ENCODE data around the gene MAP3K19.
"Not testable (repeated sequence)": the region's sequence is repeated elsewhere in the genome, so short reads cannot be mapped to it uniquely, and the experiment has no call there.

The MAP3K19 gene

DNA sequence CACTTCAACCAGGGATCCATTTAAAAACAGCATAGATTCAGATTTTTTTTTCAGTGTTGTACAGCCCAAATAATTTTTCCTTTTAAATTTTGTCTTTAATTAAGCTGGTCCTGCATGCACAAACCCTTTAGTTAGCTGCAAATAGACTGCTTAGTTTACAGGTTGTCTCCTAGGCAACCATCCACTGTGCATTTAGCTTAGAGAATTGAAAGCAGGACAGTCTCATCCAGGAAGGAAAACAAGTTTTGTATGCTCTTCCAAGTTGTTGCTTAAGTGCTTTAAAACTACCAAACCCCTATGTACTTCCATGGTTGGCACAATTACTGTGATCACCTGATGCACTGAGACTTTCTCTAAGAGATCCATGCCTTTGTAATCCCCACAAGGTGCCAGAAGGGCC lies at the start of gene MAP3K19:
Gene MAP3K19 (minus strand): TSS at position 148 of the 400 bp plus-strand sequence. CDS start 22,800 bp downstream, outside the sequence.
- Histone ChIP-seq H3K36me3 (ENCODE audit: control insufficient read depth, insufficient read depth, low read length) (no peaks in the 10 kb centered on the region), H3K27me3 (ENCODE audit: control insufficient read depth, insufficient read depth, low read length) (no peaks in the 10 kb centered on the region), H3K27ac (ENCODE audit: low read length) (no peak within 1 kb of the TSS), H3K4me3 (ENCODE audit: low read length) (no peak within 1 kb of the TSS), H3K9me3 (ENCODE audit: control insufficient read depth, insufficient read depth, low read length) (no peaks in the 10 kb centered on the region), H3K4me1 (ENCODE audit: control insufficient read depth, insufficient read depth, low read length) (no peaks in the 10 kb centered on the region)
- no peak for DNase-seq (ENCODE audit: low read depth, low spot score)

DNA sequence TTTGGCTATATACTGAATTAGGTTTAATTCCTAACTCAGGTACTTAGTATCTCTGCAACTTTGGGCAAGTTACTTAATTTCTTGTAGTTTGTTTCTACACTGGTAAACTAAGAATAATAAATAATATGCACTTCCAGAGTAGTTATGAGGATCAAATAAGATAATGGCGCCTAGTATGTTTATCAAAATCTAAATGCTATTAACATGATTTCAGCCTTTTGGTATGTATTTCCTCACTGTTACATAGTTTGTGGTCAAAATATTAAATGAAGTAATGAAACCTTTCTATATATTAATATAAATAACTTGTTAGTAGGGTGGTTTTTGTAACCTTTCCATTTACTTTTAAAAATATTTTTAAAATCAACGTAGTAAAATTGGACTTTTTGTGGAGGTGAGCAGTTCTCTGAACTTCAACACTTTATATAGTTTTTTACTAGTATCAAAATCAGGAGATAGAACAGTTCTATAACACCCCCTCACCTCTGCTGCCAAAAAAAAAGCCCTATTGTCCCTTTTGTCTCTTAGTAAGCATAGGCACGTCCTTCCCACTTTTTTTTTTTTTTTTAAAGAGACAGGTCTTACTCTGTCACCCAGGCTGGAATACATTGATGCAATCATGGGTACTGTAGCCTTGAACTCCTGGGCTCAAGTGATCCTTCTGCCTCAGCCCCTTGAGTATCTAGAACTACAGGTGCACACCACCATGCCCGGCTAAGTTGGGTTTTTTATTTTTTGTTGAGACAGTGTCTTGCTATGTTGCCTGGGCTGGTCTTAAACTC lies 49.6 kb upstream of the MAP3K19 start:
- WGBS (ENCODE audit: insufficient coverage, insufficient read length), result no CpG with 5 or more reads among the region's 4 CpGs
- Histone ChIP-seq H3K27ac (ENCODE audit: low read length) (no peak overlapping the region), H3K9me3 (ENCODE audit: control insufficient read depth, insufficient read depth, low read length) (no peaks in the 10 kb centered on the region), H3K4me1 (ENCODE audit: control insufficient read depth, insufficient read depth, low read length) (no peaks in the 10 kb centered on the region), H3K36me3 (ENCODE audit: control insufficient read depth, insufficient read depth, low read length) (no peaks in the 10 kb centered on the region; the same call in 1 of the 2 replicates), H3K4me3 (ENCODE audit: low read length) (no peak overlapping the region), H3K27me3 (ENCODE audit: control insufficient read depth, insufficient read depth, low read length) (no peaks in the 10 kb centered on the region)
- DNase-seq (ENCODE audit: low read depth, low spot score), result no peak

DNA sequence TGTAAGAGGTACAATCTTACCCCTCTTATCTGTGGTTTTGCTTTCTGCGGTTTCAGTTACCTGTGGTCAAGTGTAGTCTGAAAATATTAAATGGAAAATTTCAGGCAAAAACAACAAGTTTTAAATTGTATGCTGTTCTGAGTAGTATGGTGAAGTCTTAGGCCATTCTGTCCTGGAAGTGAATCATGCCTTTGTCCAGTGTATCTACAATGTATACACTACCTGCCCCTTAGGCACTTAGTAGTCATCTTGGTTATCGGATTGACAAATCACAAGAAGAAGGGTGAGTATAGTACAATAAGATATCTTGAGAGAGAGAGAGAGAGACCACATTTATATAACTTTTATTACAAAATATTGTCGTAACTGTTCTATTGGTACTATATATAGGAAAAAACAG lies 48.3 kb upstream of the MAP3K19 start:
- no peak for DNase-seq (ENCODE audit: low read depth, low spot score)
- Histone ChIP-seq H3K27me3 (ENCODE audit: control insufficient read depth, insufficient read depth, low read length) (no peaks in the 10 kb centered on the region), H3K4me1 (ENCODE audit: control insufficient read depth, insufficient read depth, low read length) (no peaks in the 10 kb centered on the region), H3K9me3 (ENCODE audit: control insufficient read depth, insufficient read depth, low read length) (no peaks in the 10 kb centered on the region), H3K27ac (ENCODE audit: low read length) (no peak overlapping the region), H3K4me3 (ENCODE audit: low read length) (no peak overlapping the region), H3K36me3 (ENCODE audit: control insufficient read depth, insufficient read depth, low read length) (no peaks in the 10 kb centered on the region; the same call in 1 of the 2 replicates)
- no CpG with 5 or more reads among the region's 3 CpGs for WGBS (ENCODE audit: insufficient coverage, insufficient read length)

DNA sequence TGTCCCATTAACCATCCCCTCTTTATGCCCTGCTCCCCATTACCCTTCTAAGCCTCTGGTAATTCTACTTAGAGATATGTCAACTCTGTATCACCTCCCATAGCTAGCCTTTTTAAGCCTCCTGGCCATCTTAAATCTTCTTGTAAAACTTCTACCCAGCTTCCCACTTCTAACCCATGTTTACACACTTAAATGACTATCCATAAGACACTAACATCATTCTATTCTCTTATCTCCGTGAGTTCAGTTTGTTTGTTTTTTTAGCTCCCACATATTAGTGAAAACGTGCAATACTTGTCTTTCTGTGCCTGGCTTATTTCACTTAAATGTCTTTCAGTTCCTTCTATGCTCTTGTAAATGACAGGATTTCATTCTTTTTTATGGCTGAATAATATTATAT lies 47.3 kb upstream of the MAP3K19 start:
- Histone ChIP-seq H3K4me3 (ENCODE audit: low read length) (no peak overlapping the region), H3K27me3 (ENCODE audit: control insufficient read depth, insufficient read depth, low read length) (no peaks in the 10 kb centered on the region), H3K9me3 (ENCODE audit: control insufficient read depth, insufficient read depth, low read length) (no peaks in the 10 kb centered on the region), H3K27ac (ENCODE audit: low read length) (no peak overlapping the region), H3K36me3 (ENCODE audit: control insufficient read depth, insufficient read depth, low read length) (no peaks in the 10 kb centered on the region; the same call in 1 of the 2 replicates), H3K4me1 (ENCODE audit: control insufficient read depth, insufficient read depth, low read length) (no peaks in the 10 kb centered on the region)
- DNase-seq (ENCODE audit: low read depth, low spot score), result no peak
- no CpG with 5 or more reads among the region's 2 CpGs for WGBS (ENCODE audit: insufficient coverage, insufficient read length)

DNA sequence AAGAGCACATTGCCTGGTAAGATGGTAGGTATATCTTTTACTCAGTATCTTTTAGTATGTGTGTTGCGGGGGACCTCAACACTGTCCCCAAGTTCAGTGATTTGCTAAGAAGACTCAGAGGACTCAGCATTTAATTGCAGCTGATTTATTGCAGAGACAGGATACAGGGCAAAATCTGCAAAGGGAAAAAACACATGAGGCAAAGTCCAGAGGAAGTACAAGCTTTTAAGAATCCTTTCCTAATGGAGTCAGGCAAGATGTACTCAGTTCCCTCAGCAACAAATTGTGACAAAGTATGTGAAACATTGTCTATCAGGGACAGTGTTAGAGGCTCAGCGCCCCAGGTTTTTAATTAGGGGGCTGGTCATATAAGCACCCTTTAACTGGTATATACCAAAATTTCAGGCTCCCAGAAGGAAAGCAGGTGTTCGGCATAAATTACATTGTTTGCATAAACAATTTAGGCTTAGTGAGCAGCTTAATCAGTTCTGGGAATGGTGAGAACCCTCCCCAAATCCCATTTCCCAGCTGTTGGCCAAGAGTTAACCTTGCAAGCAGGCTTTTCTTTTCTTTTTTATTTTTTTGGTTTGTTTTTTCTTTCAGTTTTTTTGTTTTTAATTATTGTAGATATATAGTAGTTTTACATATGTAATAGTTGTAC lies 46.6 kb upstream of the MAP3K19 start:
- H3K36me3 ChIP-seq (ENCODE audit: control insufficient read depth, insufficient read depth, low read length), result no peaks in the 10 kb centered on the region; the same call in 1 of the 2 replicates
- no CpG with 5 or more reads among the region's 3 CpGs for WGBS (ENCODE audit: insufficient coverage, insufficient read length)
- H3K27me3 ChIP-seq (ENCODE audit: control insufficient read depth, insufficient read depth, low read length), result no peaks in the 10 kb centered on the region
- H3K9me3 ChIP-seq (ENCODE audit: control insufficient read depth, insufficient read depth, low read length), result no peaks in the 10 kb centered on the region
- H3K4me3 ChIP-seq (ENCODE audit: low read length), result no peak overlapping the region
- H3K27ac ChIP-seq (ENCODE audit: low read length), result no peak overlapping the region
- H3K4me1 ChIP-seq (ENCODE audit: control insufficient read depth, insufficient read depth, low read length), result no peaks in the 10 kb centered on the region
- DNase-seq (ENCODE audit: low read depth, low spot score), result no peak

- H3K27me3 ChIP-seq (ENCODE audit: control insufficient read depth, insufficient read depth, low read length), result no peaks in the 10 kb centered on the region
- no peak for DNase-seq (ENCODE audit: low read depth, low spot score)
- no peak overlapping the region for H3K4me3 ChIP-seq (ENCODE audit: low read length)
- no peaks in the 10 kb centered on the region; the same call in 1 of the 2 replicates for H3K36me3 ChIP-seq (ENCODE audit: control insufficient read depth, insufficient read depth, low read length)
- H3K9me3 ChIP-seq (ENCODE audit: control insufficient read depth, insufficient read depth, low read length), result no peaks in the 10 kb centered on the region
- no peaks in the 10 kb centered on the region for H3K4me1 ChIP-seq (ENCODE audit: control insufficient read depth, insufficient read depth, low read length)
- H3K27ac ChIP-seq (ENCODE audit: low read length), result no peak overlapping the region
Measured at GRCh38 chr2:135093193-135093592, 45.9 kb upstream of the MAP3K19 start.

DNA sequence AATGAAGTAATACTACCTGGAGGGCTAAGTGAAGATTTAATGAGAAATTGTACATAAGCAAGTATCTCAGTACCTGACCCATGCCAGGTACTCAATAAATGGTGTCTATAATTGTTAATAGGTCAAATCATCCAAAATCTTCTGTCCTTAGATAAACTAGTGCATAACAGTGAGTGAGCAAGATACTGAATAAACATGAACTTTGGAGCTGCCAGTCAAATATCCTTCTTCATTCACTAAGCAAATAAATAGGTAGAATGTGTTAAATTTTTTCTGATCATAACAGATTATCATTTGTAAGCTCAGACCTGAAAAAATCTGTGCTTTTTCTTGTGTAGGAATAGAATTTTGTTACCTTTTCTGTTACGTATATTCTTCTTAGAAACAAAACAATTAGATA lies 44.4 kb upstream of the MAP3K19 start:
- Histone ChIP-seq H3K36me3 (ENCODE audit: control insufficient read depth, insufficient read depth, low read length) (no peaks in the 10 kb centered on the region; the same call in 1 of the 2 replicates), H3K9me3 (ENCODE audit: control insufficient read depth, insufficient read depth, low read length) (no peaks in the 10 kb centered on the region), H3K27me3 (ENCODE audit: control insufficient read depth, insufficient read depth, low read length) (no peaks in the 10 kb centered on the region), H3K4me3 (ENCODE audit: low read length) (no peak overlapping the region), H3K4me1 (ENCODE audit: control insufficient read depth, insufficient read depth, low read length) (no peaks in the 10 kb centered on the region), H3K27ac (ENCODE audit: low read length) (no peak overlapping the region)
- DNase-seq (ENCODE audit: low read depth, low spot score), result no peak
- WGBS (ENCODE audit: insufficient coverage, insufficient read length), result no CpG with 5 or more reads among the region's 1 CpG

- not testable (repeated sequence) for DNase-seq (ENCODE audit: low read depth, low spot score); H3K4me3 ChIP-seq (ENCODE audit: low read length)
- WGBS (ENCODE audit: insufficient coverage, insufficient read length), result no CpG with 5 or more reads among the region's 4 CpGs
Measured at GRCh38 chr2:135089597-135089996, 42.4 kb upstream of the MAP3K19 start.

DNA sequence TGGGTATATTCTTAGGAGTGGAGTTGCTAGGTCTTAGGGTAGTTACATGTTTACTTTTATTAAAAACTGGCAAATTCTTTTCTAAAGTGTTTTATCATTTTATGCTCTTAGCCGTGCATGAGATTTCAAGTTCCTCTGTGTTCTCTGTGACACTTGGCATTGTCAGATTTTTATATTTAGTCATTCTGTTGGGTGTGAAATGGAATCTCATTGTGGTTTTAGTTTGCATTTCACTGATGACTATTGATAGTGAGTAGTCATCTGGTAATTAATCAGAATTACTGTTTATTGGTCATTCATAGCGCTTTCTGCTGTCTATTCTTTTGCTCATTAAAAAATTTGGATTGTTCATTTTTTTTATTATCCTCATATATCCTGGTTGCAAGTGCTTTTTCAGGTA lies 39.0 kb upstream of the MAP3K19 start:
- Histone ChIP-seq H3K27ac (ENCODE audit: low read length) (no peak overlapping the region), H3K4me3 (ENCODE audit: low read length) (no peak overlapping the region)
- no CpG with 5 or more reads among the region's 2 CpGs for WGBS (ENCODE audit: insufficient coverage, insufficient read length)

More at GRCh38 chr2:135089597-135089996, 42.4 kb upstream of the MAP3K19 start:
- H3K27ac ChIP-seq (ENCODE audit: low read length); H3K4me1 ChIP-seq (ENCODE audit: control insufficient read depth, insufficient read depth, low read length); H3K9me3 ChIP-seq (ENCODE audit: control insufficient read depth, insufficient read depth, low read length); H3K27me3 ChIP-seq (ENCODE audit: control insufficient read depth, insufficient read depth, low read length); H3K36me3 ChIP-seq (ENCODE audit: control insufficient read depth, insufficient read depth, low read length): not testable (repeated sequence)

GRCh38 chr2:135078417-135078816 lies 31.2 kb upstream of the MAP3K19 start:
- no peaks in the 10 kb centered on the region for H3K27me3 ChIP-seq (ENCODE audit: control insufficient read depth, insufficient read depth, low read length)
- H3K27ac ChIP-seq (ENCODE audit: low read length), result no peak overlapping the region
- no peak for DNase-seq (ENCODE audit: low read depth, low spot score)
- H3K36me3 ChIP-seq (ENCODE audit: control insufficient read depth, insufficient read depth, low read length), result no peaks in the 10 kb centered on the region
- no peak overlapping the region for H3K4me3 ChIP-seq (ENCODE audit: low read length)
- H3K4me1 ChIP-seq (ENCODE audit: control insufficient read depth, insufficient read depth, low read length), result no peaks in the 10 kb centered on the region
- no peaks in the 10 kb centered on the region; the same call in 1 of the 2 replicates for H3K9me3 ChIP-seq (ENCODE audit: control insufficient read depth, insufficient read depth, low read length)

More for the DNA sequence above, 39.0 kb upstream of the MAP3K19 start:
- H3K27me3 ChIP-seq (ENCODE audit: control insufficient read depth, insufficient read depth, low read length), result no peaks in the 10 kb centered on the region
- no peaks in the 10 kb centered on the region for H3K9me3 ChIP-seq (ENCODE audit: control insufficient read depth, insufficient read depth, low read length)
- no peaks in the 10 kb centered on the region for H3K4me1 ChIP-seq (ENCODE audit: control insufficient read depth, insufficient read depth, low read length)
- no peak for DNase-seq (ENCODE audit: low read depth, low spot score)
- no peaks in the 10 kb centered on the region for H3K36me3 ChIP-seq (ENCODE audit: control insufficient read depth, insufficient read depth, low read length)

DNA sequence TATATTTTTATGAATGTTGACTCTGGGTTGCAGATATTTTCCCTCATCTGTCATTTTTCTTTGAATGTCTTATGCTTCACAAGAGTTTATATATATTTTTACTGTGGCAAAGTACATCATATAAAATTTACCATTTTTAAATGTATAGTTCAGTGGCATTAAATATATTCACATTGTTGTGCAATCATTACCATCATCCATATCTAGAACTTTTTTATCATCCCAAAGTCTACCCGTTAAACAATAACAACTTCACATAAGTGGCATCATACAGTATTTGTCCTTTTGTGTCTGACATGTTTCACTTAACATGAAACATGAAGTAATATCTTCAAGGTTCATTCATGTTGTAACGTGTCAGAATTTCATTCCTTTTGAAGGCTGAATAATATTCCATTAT lies 29.3 kb upstream of the MAP3K19 start:
- no peak overlapping the region for H3K4me3 ChIP-seq (ENCODE audit: low read length)
- no peaks in the 10 kb centered on the region for H3K27me3 ChIP-seq (ENCODE audit: control insufficient read depth, insufficient read depth, low read length)
- H3K9me3 ChIP-seq (ENCODE audit: control insufficient read depth, insufficient read depth, low read length), result peaks cover 2% of the 10 kb centered on the region
- no peak for DNase-seq (ENCODE audit: low read depth, low spot score)
- H3K36me3 ChIP-seq (ENCODE audit: control insufficient read depth, insufficient read depth, low read length), result no peaks in the 10 kb centered on the region
- WGBS (ENCODE audit: insufficient coverage, insufficient read length), result no CpG with 5 or more reads among the region's 2 CpGs
- H3K27ac ChIP-seq (ENCODE audit: low read length), result no peak overlapping the region
- no peaks in the 10 kb centered on the region for H3K4me1 ChIP-seq (ENCODE audit: control insufficient read depth, insufficient read depth, low read length)

Measured in iPS DF 6.9 (cell line).